ENCODE results near the gene ANKRD36C. TPM values are rescaled to one million over a fixed set of nuclear protein-coding genes. Genes with fewer than 3 reads are reported as not detected.
"Not testable (repeated sequence)": the region's sequence is repeated elsewhere in the genome, so short reads cannot be mapped to it uniquely, and the experiment has no call there.

ANKRD36C gene
- total RNA-seq, 2 donors from 2014 or later = 18.9 to 24.9 TPM

GRCh38 chr2:95867047-95867677, 124.5 kb downstream of the ANKRD36C start:
- intact Hi-C loops (cut with DNase I) = not testable (repeated sequence)

GRCh38 chr2:95862121-95862520, 129.5 kb downstream of the ANKRD36C start:
- H3K9me3 ChIP-seq; H3K27ac ChIP-seq; H3K27me3 ChIP-seq; DNase-seq; H3K36me3 ChIP-seq; H3K4me1 ChIP-seq; intact Hi-C loops (cut with DNase I); H3K9ac ChIP-seq (ENCODE audit: low read depth in 2 of 2, low read length in 2 of 2); H3K4me3 ChIP-seq: not testable (repeated sequence)

More at GRCh38 chr2:95867047-95867677, 124.5 kb downstream of the ANKRD36C start:
- not testable (repeated sequence) for H3K9ac ChIP-seq (ENCODE audit: low read depth in 2 of 2, low read length in 2 of 2); H3K4me3 ChIP-seq; H3K4me1 ChIP-seq; H3K27ac ChIP-seq; H3K9me3 ChIP-seq; H3K36me3 ChIP-seq; H3K27me3 ChIP-seq; DNase-seq

GRCh38 chr2:95836151-95836550, 155.5 kb downstream of the ANKRD36C start:
- no peaks in the 10 kb centered on the region for H3K36me3 ChIP-seq
- H3K4me1 ChIP-seq = no peaks in the 10 kb centered on the region
- intact Hi-C loops (cut with DNase I) = no loop called here
- no peak for TF ChIP-seq CTCF (IDR thresholded peaks at IDR 0.05)
- no peak overlapping the region for H3K4me3 ChIP-seq
- H3K27ac ChIP-seq = no peak overlapping the region
- H3K9me3 ChIP-seq = no peaks in the 10 kb centered on the region
- H3K9ac ChIP-seq (ENCODE audit: low read depth in 2 of 2, low read length in 2 of 2) = no peak overlapping the region
- no peaks in the 10 kb centered on the region for H3K27me3 ChIP-seq
- no peak for DNase-seq

GRCh38 chr2:95834077-95835013, 157.3 kb downstream of the ANKRD36C start:
- H3K4me1 ChIP-seq, H3K36me3 ChIP-seq: not testable (repeated sequence)

GRCh38 chr2:95824218-95824617, 167.4 kb downstream of the ANKRD36C start:
- H3K4me1 ChIP-seq; H3K9me3 ChIP-seq; H3K27ac ChIP-seq; H3K36me3 ChIP-seq; H3K4me3 ChIP-seq; H3K27me3 ChIP-seq; H3K9ac ChIP-seq (ENCODE audit: low read depth in 2 of 2, low read length in 2 of 2); DNase-seq; intact Hi-C loops (cut with DNase I): not testable (repeated sequence)

More at GRCh38 chr2:95834077-95835013, 157.3 kb downstream of the ANKRD36C start:
- H3K27me3 ChIP-seq; H3K4me3 ChIP-seq; H3K9ac ChIP-seq (ENCODE audit: low read depth in 2 of 2, low read length in 2 of 2); intact Hi-C loops (cut with DNase I); DNase-seq; H3K27ac ChIP-seq; H3K9me3 ChIP-seq: not testable (repeated sequence)

GRCh38 chr2:95817521-95817920, 174.1 kb downstream of the ANKRD36C start:
- H3K27ac ChIP-seq; H3K36me3 ChIP-seq; H3K4me1 ChIP-seq; intact Hi-C loops (cut with DNase I); H3K9me3 ChIP-seq; H3K27me3 ChIP-seq; H3K4me3 ChIP-seq; H3K9ac ChIP-seq (ENCODE audit: low read depth in 2 of 2, low read length in 2 of 2); DNase-seq: not testable (repeated sequence)

- H3K36me3 ChIP-seq; H3K9me3 ChIP-seq; intact Hi-C loops (cut with DNase I); H3K27ac ChIP-seq; H3K27me3 ChIP-seq; H3K4me1 ChIP-seq; DNase-seq; H3K9ac ChIP-seq (ENCODE audit: low read depth in 2 of 2, low read length in 2 of 2); H3K4me3 ChIP-seq: not testable (repeated sequence)
These were observed 178.3 kb downstream of the ANKRD36C start for GRCh38 chr2:95813311-95813710.

GRCh38 chr2:95799892-95800291, 191.7 kb downstream of the ANKRD36C start:
- Histone ChIP-seq H3K27me3 (no peaks in the 10 kb centered on the region), H3K4me1 (no peaks in the 10 kb centered on the region), H3K4me3 (no peak overlapping the region), H3K9me3 (no peaks in the 10 kb centered on the region), H3K9ac (ENCODE audit: low read depth in 2 of 2, low read length in 2 of 2) (no peak overlapping the region), H3K27ac (no peak overlapping the region), H3K36me3 (no peaks in the 10 kb centered on the region)
- no peak for DNase-seq
- intact Hi-C loops (cut with DNase I) = no loop called here
- no peak for TF ChIP-seq CTCF (IDR thresholded peaks at IDR 0.05)

- DNase-seq; H3K36me3 ChIP-seq; H3K9me3 ChIP-seq; intact Hi-C loops (cut with DNase I); H3K27me3 ChIP-seq; H3K27ac ChIP-seq; H3K4me1 ChIP-seq; H3K9ac ChIP-seq (ENCODE audit: low read depth in 2 of 2, low read length in 2 of 2); H3K4me3 ChIP-seq: not testable (repeated sequence)
These were observed 192.3 kb downstream of the ANKRD36C start for GRCh38 chr2:95799147-95799889.

- H3K27me3 ChIP-seq; intact Hi-C loops (cut with DNase I): not testable (repeated sequence)
These were observed 195.2 kb downstream of the ANKRD36C start for GRCh38 chr2:95796249-95797099.

More at GRCh38 chr2:95796249-95797099, 195.2 kb downstream of the ANKRD36C start:
- H3K4me3 ChIP-seq; DNase-seq; H3K9ac ChIP-seq (ENCODE audit: low read depth in 2 of 2, low read length in 2 of 2); H3K27ac ChIP-seq; H3K4me1 ChIP-seq; H3K36me3 ChIP-seq; H3K9me3 ChIP-seq: not testable (repeated sequence)
